ENCODE data around the gene PARN.
A peak's percentile ranks its signal among the peaks of the same experiment; 100 is the strongest.

PARN gene

GRCh38 chr16:14501331-14502255 is 128.5 kb downstream of the PARN start:
- H3K4me3 ChIP-seq, result no peak overlapping the region
- H3K27me3 ChIP-seq (ENCODE audit: low read depth), result no peaks in the 10 kb centered on the region
- peak in 1 of 2 experiments; percentile 56 for DNase-seq (ENCODE audit: low spot score in 2 of 2)
- in situ Hi-C loops (cut with MboI; ENCODE audit: low sequenced_read_pairs), result no loop called here
- H3K36me3 ChIP-seq (replicated peaks), result no peaks in the 10 kb centered on the region
- peaks cover 13% of the 10 kb centered on the region for H3K4me1 ChIP-seq
- H3K9me3 ChIP-seq, result no peaks in the 10 kb centered on the region

- Histone ChIP-seq H3K36me3 (replicated peaks) (no peaks in the 10 kb centered on the region), H3K9me3 (no peaks in the 10 kb centered on the region), H3K4me3 (no peak overlapping the region), H3K27me3 (ENCODE audit: low read depth) (no peaks in the 10 kb centered on the region), H3K4me1 (peaks cover 16% of the 10 kb centered on the region)
- in situ Hi-C loops (cut with MboI; ENCODE audit: low sequenced_read_pairs), result no loop called here
- DNase-seq (ENCODE audit: low spot score in 2 of 2), result no peak
Measured at GRCh38 chr16:14500791-14501190, 129.3 kb downstream of the PARN start.

GRCh38 chr16:14499110-14499509 is 130.9 kb downstream of the PARN start:
- Histone ChIP-seq H3K4me1 (peaks cover 16% of the 10 kb centered on the region), H3K27me3 (ENCODE audit: low read depth) (no peaks in the 10 kb centered on the region), H3K4me3 (no peak overlapping the region), H3K36me3 (replicated peaks) (no peaks in the 10 kb centered on the region), H3K9me3 (no peaks in the 10 kb centered on the region)
- in situ Hi-C loops (cut with MboI; ENCODE audit: low sequenced_read_pairs), result no loop called here
- DNase-seq (ENCODE audit: low spot score in 2 of 2), result no peak

- Histone ChIP-seq H3K27me3 (ENCODE audit: low read depth) (no peaks in the 10 kb centered on the region), H3K9me3 (no peaks in the 10 kb centered on the region), H3K4me1 (peaks cover 16% of the 10 kb centered on the region), H3K4me3 (no peak overlapping the region), H3K36me3 (replicated peaks) (no peaks in the 10 kb centered on the region)
- peak in 1 of 2 experiments; percentile 27 for DNase-seq (ENCODE audit: low spot score in 2 of 2)
- in situ Hi-C loops (cut with MboI; ENCODE audit: low sequenced_read_pairs), result no loop called here
Measured at GRCh38 chr16:14497245-14498082, 132.6 kb downstream of the PARN start.

- Histone ChIP-seq H3K27me3 (ENCODE audit: low read depth) (no peaks in the 10 kb centered on the region), H3K4me3 (no peak overlapping the region), H3K4me1 (peaks cover 14% of the 10 kb centered on the region), H3K36me3 (replicated peaks) (no peaks in the 10 kb centered on the region), H3K9me3 (no peaks in the 10 kb centered on the region)
- no peak for DNase-seq (ENCODE audit: low spot score in 2 of 2)
- in situ Hi-C loops (cut with MboI; ENCODE audit: low sequenced_read_pairs), result no loop called here
Measured at GRCh38 chr16:14496786-14497185, 133.3 kb downstream of the PARN start.

- peaks cover 13% of the 10 kb centered on the region for H3K4me1 ChIP-seq
- H3K27me3 ChIP-seq (ENCODE audit: low read depth), result no peaks in the 10 kb centered on the region
- H3K36me3 ChIP-seq (replicated peaks), result no peaks in the 10 kb centered on the region
- H3K4me3 ChIP-seq, result no peak overlapping the region
- DNase-seq (ENCODE audit: low spot score in 2 of 2), result no peak
- no peaks in the 10 kb centered on the region for H3K9me3 ChIP-seq
- in situ Hi-C loops (cut with MboI; ENCODE audit: low sequenced_read_pairs), result no loop called here
Measured at GRCh38 chr16:14496047-14496770, 133.9 kb downstream of the PARN start.

- no peaks in the 10 kb centered on the region for H3K27me3 ChIP-seq (ENCODE audit: low read depth)
- no peaks in the 10 kb centered on the region for H3K36me3 ChIP-seq (replicated peaks)
- no peak for DNase-seq (ENCODE audit: low spot score in 2 of 2)
- peaks cover 13% of the 10 kb centered on the region for H3K4me1 ChIP-seq
- in situ Hi-C loops (cut with MboI; ENCODE audit: low sequenced_read_pairs), result no loop called here
- no peaks in the 10 kb centered on the region for H3K9me3 ChIP-seq
- H3K4me3 ChIP-seq, result no peak overlapping the region
Measured at GRCh38 chr16:14495213-14496046, 134.6 kb downstream of the PARN start.

- no peaks in the 10 kb centered on the region for H3K9me3 ChIP-seq
- H3K4me1 ChIP-seq, result peaks cover 13% of the 10 kb centered on the region
- no peak overlapping the region for H3K4me3 ChIP-seq
- H3K27me3 ChIP-seq (ENCODE audit: low read depth), result no peaks in the 10 kb centered on the region
- no peak for DNase-seq (ENCODE audit: low spot score in 2 of 2)
- H3K36me3 ChIP-seq (replicated peaks), result no peaks in the 10 kb centered on the region
- in situ Hi-C loops (cut with MboI; ENCODE audit: low sequenced_read_pairs), result no loop called here
Measured at GRCh38 chr16:14494396-14494966, 135.6 kb downstream of the PARN start.

- in situ Hi-C loops (cut with MboI; ENCODE audit: low sequenced_read_pairs), result no loop called here
- no peak overlapping the region for H3K4me3 ChIP-seq
- no peaks in the 10 kb centered on the region for H3K9me3 ChIP-seq
- peaks cover 13% of the 10 kb centered on the region for H3K4me1 ChIP-seq
- DNase-seq (ENCODE audit: low spot score in 2 of 2), result no peak
- no peaks in the 10 kb centered on the region for H3K27me3 ChIP-seq (ENCODE audit: low read depth)
- no peaks in the 10 kb centered on the region for H3K36me3 ChIP-seq (replicated peaks)
Measured at GRCh38 chr16:14493791-14494190, 136.3 kb downstream of the PARN start.

- in situ Hi-C loops (cut with MboI; ENCODE audit: low sequenced_read_pairs), result no loop called here
- no peaks in the 10 kb centered on the region for H3K27me3 ChIP-seq (ENCODE audit: low read depth)
- no peak for DNase-seq (ENCODE audit: low spot score in 2 of 2)
- no peaks in the 10 kb centered on the region for H3K36me3 ChIP-seq (replicated peaks)
- no peaks in the 10 kb centered on the region for H3K9me3 ChIP-seq
- H3K4me1 ChIP-seq, result peaks cover 19% of the 10 kb centered on the region
- H3K4me3 ChIP-seq, result no peak overlapping the region
Measured at GRCh38 chr16:14492614-14493013, 137.4 kb downstream of the PARN start.

GRCh38 chr16:14491861-14492529 is 138.1 kb downstream of the PARN start:
- no peak for DNase-seq (ENCODE audit: low spot score in 2 of 2)
- H3K4me1 ChIP-seq, result peaks cover 20% of the 10 kb centered on the region
- in situ Hi-C loops (cut with MboI; ENCODE audit: low sequenced_read_pairs), result no loop called here
- H3K27me3 ChIP-seq (ENCODE audit: low read depth), result no peaks in the 10 kb centered on the region
- no peaks in the 10 kb centered on the region for H3K9me3 ChIP-seq
- H3K4me3 ChIP-seq, result no peak overlapping the region
- H3K36me3 ChIP-seq (replicated peaks), result no peaks in the 10 kb centered on the region

GRCh38 chr16:14490235-14490634 is 139.8 kb downstream of the PARN start:
- Histone ChIP-seq H3K4me3 (no peak overlapping the region), H3K9me3 (no peaks in the 10 kb centered on the region), H3K4me1 (peaks cover 24% of the 10 kb centered on the region), H3K27me3 (ENCODE audit: low read depth) (no peaks in the 10 kb centered on the region), H3K36me3 (replicated peaks) (no peaks in the 10 kb centered on the region)
- in situ Hi-C loops (cut with MboI; ENCODE audit: low sequenced_read_pairs), result no loop called here
- no peak for DNase-seq (ENCODE audit: low spot score in 2 of 2)

Data from HAP-1 (cell line).